ENCODE data around the gene AHRR. TPM values are rescaled to one million over a fixed set of nuclear protein-coding genes. Genes with fewer than 3 reads are reported as not detected.

AHRR gene
- total RNA-seq, 1 donor from 2014 or later: 11.3 TPM

DNA sequence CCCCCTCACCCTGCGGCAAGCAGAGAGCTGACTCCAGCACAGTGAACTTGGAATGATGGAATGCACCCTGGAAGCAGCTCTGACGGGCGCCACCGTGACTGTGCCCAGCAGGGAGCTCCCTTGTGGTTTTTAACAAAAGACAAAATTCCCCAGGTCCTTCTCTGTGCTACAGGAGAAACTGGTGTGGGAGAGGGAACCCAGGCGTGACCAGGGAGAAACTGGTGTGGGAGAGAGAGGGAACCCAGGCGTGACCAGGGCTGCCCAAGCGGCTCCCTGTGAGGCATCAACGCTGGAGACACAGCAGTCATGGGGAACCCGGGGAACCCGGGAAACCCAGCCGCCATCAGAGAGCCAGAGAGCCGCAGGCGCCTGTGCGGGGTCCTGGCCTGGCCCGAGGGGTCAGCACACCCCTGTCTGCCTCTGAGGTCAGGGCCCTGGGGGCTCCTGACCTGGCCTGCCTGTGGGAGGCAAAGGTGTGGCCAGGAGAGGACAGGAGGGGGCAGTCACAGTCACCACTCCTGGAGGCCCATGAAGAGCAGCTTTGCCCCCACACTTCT is 3.1 kb upstream of the AHRR start:
- intact Hi-C loops (cut with DNase I): no loop called here
- DNase-seq (ENCODE audit: extremely low spot score in 2 of 2): no peak
- H3K27me3 ChIP-seq: no peaks in the 10 kb centered on the region
- no peak overlapping the region for H3K27ac ChIP-seq
- TF ChIP-seq POLR2AphosphoS5 (IDR thresholded peaks at IDR 0.05; ENCODE audit: insufficient read depth in 1 of 2, low read depth in 1 of 2) (no peak), POLR2A (IDR thresholded peaks at IDR 0.05) (no peak)
- TF ChIP-seq, protein P1, sequence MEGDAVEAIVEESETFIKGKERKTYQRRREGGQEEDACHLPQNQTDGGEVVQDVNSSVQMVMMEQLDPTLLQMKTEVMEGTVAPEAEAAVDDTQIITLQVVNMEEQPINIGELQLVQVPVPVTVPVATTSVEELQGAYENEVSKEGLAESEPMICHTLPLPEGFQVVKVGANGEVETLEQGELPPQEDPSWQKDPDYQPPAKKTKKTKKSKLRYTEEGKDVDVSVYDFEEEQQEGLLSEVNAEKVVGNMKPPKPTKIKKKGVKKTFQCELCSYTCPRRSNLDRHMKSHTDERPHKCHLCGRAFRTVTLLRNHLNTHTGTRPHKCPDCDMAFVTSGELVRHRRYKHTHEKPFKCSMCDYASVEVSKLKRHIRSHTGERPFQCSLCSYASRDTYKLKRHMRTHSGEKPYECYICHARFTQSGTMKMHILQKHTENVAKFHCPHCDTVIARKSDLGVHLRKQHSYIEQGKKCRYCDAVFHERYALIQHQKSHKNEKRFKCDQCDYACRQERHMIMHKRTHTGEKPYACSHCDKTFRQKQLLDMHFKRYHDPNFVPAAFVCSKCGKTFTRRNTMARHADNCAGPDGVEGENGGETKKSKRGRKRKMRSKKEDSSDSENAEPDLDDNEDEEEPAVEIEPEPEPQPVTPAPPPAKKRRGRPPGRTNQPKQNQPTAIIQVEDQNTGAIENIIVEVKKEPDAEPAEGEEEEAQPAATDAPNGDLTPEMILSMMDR (IDR thresholded peaks at IDR 0.05): no peak
- H3K36me3 ChIP-seq: peaks cover 0 to 14% of the 10 kb centered on the region in 2 donors
- no peak overlapping the region for H3K4me3 ChIP-seq
- no peaks in the 10 kb centered on the region for H3K9me3 ChIP-seq
- H3K4me1 ChIP-seq: peaks cover 16% of the 10 kb centered on the region

DNA sequence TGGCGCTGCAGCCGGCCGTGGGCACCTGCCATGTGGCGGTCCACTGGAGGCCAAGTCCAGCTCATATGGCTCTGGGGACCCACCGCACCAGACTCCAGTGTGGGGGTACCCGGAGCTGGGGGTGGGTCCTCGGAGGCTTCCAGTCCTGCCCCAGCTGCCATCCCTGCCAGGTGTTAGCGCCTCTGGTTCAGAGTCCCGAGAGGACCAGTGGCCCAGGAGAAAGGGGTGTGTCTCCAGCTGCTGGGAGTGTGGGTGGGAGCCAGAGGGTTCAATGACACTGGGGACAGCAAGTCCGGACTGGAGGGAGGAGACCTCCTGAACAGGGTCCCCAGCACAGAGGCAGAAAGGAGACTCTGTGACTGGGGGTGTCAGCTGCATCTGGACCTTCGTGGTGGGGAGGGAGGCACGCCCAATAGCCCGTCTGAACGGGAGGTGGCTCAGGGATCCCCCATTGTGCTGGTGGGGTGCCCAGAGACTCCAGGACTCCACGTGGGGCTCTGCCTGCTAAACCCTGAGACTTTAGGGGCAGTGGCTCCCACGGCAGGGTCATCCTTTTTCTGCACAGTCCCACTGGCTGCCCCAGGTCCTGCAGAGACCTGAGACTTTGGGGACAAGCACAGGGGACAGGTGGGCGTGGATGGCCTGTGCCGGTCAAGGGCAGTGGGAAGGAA is 2.4 kb upstream of the AHRR start:
- no peak overlapping the region for H3K4me3 ChIP-seq
- H3K4me1 ChIP-seq: peaks cover 16% of the 10 kb centered on the region
- TF ChIP-seq POLR2AphosphoS5 (IDR thresholded peaks at IDR 0.05; ENCODE audit: insufficient read depth in 1 of 2, low read depth in 1 of 2): no peak
- TF ChIP-seq, protein P1 (IDR thresholded peaks at IDR 0.05): no peak
- no peak for TF ChIP-seq POLR2A (IDR thresholded peaks at IDR 0.05)
- H3K9me3 ChIP-seq: no peaks in the 10 kb centered on the region
- peaks cover 0 to 11% of the 10 kb centered on the region in 2 donors for H3K36me3 ChIP-seq
- no peak overlapping the region for H3K27ac ChIP-seq
- DNase-seq (ENCODE audit: extremely low spot score in 2 of 2): no peak
- no peaks in the 10 kb centered on the region for H3K27me3 ChIP-seq
- intact Hi-C loops (cut with DNase I): no loop called here

DNA sequence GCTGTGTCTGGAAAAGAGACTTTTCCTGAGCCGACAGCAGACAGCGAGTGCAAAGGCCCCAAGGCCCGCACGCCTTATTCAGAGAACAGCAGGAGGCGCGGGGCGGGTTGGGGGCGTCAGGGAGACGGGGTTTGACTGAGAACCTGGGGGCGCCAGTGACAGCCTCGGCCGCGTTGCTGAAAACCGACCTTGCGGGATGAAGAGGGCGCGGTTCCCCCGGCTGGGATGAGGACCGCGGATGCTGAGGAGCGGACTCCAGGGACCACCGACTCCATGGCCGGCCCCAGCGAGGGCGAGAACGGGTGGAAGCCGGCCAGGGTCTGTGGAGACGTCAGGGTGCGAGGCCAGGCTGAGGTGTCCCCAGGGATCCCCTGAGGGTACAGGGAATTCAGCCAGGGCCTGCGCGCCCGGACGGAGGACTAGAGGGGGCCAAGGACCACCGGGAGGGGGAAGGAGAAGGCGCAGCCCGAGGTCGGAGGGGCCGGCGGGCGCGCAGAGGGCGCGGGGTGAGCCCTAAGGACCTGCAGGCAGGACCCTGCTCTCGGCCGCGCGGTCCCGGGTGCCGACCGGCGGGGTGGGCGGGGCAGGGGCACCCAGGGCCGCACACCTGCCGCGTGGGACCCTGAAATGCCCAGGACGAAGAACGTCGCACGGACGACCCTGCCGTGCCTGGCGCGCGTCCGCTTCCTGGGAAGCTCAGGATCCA is 837 bp upstream of the AHRR start:
- H3K27me3 ChIP-seq: no peaks in the 10 kb centered on the region
- H3K4me3 ChIP-seq: peak overlapping the region; percentile 48 to 63
- DNase-seq (ENCODE audit: extremely low spot score in 2 of 2): no peak
- H3K36me3 ChIP-seq: no peaks in the 10 kb centered on the region
- intact Hi-C loops (cut with DNase I): no loop called here
- peaks cover 16% of the 10 kb centered on the region for H3K4me1 ChIP-seq
- H3K9me3 ChIP-seq: no peaks in the 10 kb centered on the region
- H3K27ac ChIP-seq: peak overlapping the region; percentile 35
- TF ChIP-seq, protein P1 (IDR thresholded peaks at IDR 0.05): no peak
- no peak for TF ChIP-seq POLR2A (IDR thresholded peaks at IDR 0.05)
- TF ChIP-seq POLR2AphosphoS5 (IDR thresholded peaks at IDR 0.05; ENCODE audit: insufficient read depth in 1 of 2, low read depth in 1 of 2): no peak

DNA sequence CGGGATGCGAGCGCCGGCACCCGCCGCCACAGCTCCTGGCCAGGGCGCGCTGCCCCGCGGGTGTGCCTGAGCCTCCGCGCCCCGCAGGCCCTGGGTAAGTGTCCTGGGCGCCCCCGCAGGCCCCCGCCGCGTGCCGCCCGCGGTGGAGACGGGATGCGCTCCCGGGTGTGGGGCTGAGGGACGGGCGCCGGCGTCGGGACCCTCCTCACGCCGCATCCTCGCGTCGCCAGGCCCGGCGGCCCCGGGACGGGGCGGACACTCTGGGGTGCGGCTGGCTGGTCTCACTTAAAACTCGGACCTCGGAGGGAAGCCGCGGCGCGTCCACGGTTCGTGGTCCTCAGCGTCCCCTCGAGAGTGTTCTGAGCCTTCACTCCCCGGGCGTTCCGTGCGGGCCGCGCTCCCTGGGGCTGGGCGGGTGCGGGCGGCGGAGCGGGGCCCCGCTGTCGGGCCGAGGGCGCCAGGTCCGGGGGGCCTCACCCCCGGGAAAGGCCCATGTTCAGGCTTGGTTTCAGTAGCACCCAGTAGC is 275 bp downstream of the AHRR start:
- Histone ChIP-seq H3K27me3 (no peaks in the 10 kb centered on the region), H3K4me1 (peaks cover 16% of the 10 kb centered on the region), H3K36me3 (no peaks in the 10 kb centered on the region), H3K4me3 (peak overlapping the region; percentile 48 to 63), H3K27ac (peak overlapping the region; percentile 72), H3K9me3 (no peaks in the 10 kb centered on the region)
- DNase-seq (ENCODE audit: extremely low spot score in 2 of 2): no peak
- TF ChIP-seq, protein P1 (IDR thresholded peaks at IDR 0.05): peak in 1 of 3 experiments; percentile 23
- TF ChIP-seq POLR2AphosphoS5 (IDR thresholded peaks at IDR 0.05; ENCODE audit: insufficient read depth in 1 of 2, low read depth in 1 of 2): no peak
- intact Hi-C loops (cut with DNase I): no loop called here
